HepG2 (cell line): ENCODE data around the gene CCDC30. TPM values are rescaled to one million over a fixed set of nuclear protein-coding genes. Genes with fewer than 3 reads are reported as not detected.

Experiments
- ATAD3A ChIP-seq: sonication (generic); formaldehyde crosslinking; IDR thresholded peaks from 2 replicates; pipeline ENCODE4 v1.4.0; 2020; ENCODE audit warnings: missing genetic modification reagents
- EZH2 ChIP-seq: conservative IDR thresholded peaks from 2 replicates; pipeline ENCODE4 v1.6.1; 2012; ENCODE audit warnings: mild to moderate bottlenecking, low read depth, low read length, moderate library complexity
- IKZF1 ChIP-seq: fragments of 450-650 bp; IDR thresholded peaks from 2 replicates; pipeline ENCODE4 v1.7.1; 2016
- MAZ ChIP-seq, 2 experiments: sonication (generic) in 1 of 2; formaldehyde crosslinking in 1 of 2; IDR thresholded peaks; 2 replicates each; pipeline versions ENCODE4 v1.5.0 to v1.6.1; 2012 to 2020; ENCODE audit warnings: low read depth in 2 of 2, mild to moderate bottlenecking in 2 of 2, borderline replicate concordance in 1 of 2, improper control_type of control experiment in 1 of 2, low read length in 1 of 2, missing genetic modification reagents in 1 of 2, moderate library complexity in 1 of 2
- MIER2 ChIP-seq: IDR thresholded peaks from 2 replicates; pipeline ENCODE4 v1.6.1; 2016; ENCODE audit warnings: missing biosample characterization, missing genetic modification reagents
- NR1H2 ChIP-seq: sonication (generic); formaldehyde crosslinking; IDR thresholded peaks from 2 replicates; pipeline ENCODE4 v1.8.1; 2022; ENCODE audit warnings: low read depth, missing genetic modification reagents, borderline replicate concordance
- PCBP1 ChIP-seq: fragments of 200-400 bp; formaldehyde crosslinking; IDR thresholded peaks from 2 replicates; pipeline ENCODE4 v1.6.1; 2017; ENCODE audit warnings: mild to moderate bottlenecking, low read depth, low read length, borderline replicate concordance
- PITX1 ChIP-seq: sonication (generic); formaldehyde crosslinking; IDR thresholded peaks from 2 replicates; pipeline ENCODE4 v1.5.1; 2020; ENCODE audit warnings: mild to moderate bottlenecking, missing genetic modification reagents
- RCOR2 ChIP-seq: IDR thresholded peaks from 2 replicates; pipeline ENCODE4 v1.6.1; 2016; ENCODE audit warnings: missing biosample characterization, missing genetic modification reagents
- RFXAP ChIP-seq: sonication (generic); formaldehyde crosslinking; IDR thresholded peaks from 2 replicates; pipeline ENCODE4 v1.4.0; 2020; ENCODE audit warnings: missing genetic modification reagents, borderline replicate concordance
- SALL1 ChIP-seq: sonication (generic); formaldehyde crosslinking; IDR thresholded peaks from 2 replicates; pipeline ENCODE4 v1.8.0; 2022; ENCODE audit warnings: mild to moderate bottlenecking, missing genetic modification reagents
- SOX6 ChIP-seq, 2 experiments: fragments of 450-650 bp in 1 of 2; sonication (generic) in 1 of 2; formaldehyde crosslinking in 1 of 2; IDR thresholded peaks; 2 replicates each; pipeline versions ENCODE4 v1.4.0 to v1.6.1; 2017 to 2020; ENCODE audit warnings: antibody characterized with exemption in 1 of 2, mild to moderate bottlenecking in 1 of 2, missing genetic modification reagents in 1 of 2
- SP4 ChIP-seq: sonication (generic); formaldehyde crosslinking; IDR thresholded peaks from 2 replicates; pipeline ENCODE4 v1.8.1; 2023; ENCODE audit warnings: mild to moderate bottlenecking, missing genetic modification reagents
- TOE1 ChIP-seq: sonication (generic); formaldehyde crosslinking; IDR thresholded peaks from 2 replicates; pipeline ENCODE4 v1.4.0; 2020; ENCODE audit warnings: mild to moderate bottlenecking, missing genetic modification reagents
- ZNF232 ChIP-seq: sonication (generic); formaldehyde crosslinking; IDR thresholded peaks from 2 replicates; pipeline ENCODE4 v1.4.0; 2020; ENCODE audit warnings: missing genetic modification reagents, borderline replicate concordance
- ZNF354B ChIP-seq: sonication (generic); formaldehyde crosslinking; IDR thresholded peaks from 2 replicates; pipeline ENCODE4 v1.8.0; 2022; ENCODE audit warnings: mild to moderate bottlenecking, missing genetic modification reagents
- ZNF382 ChIP-seq: sonication (generic); formaldehyde crosslinking; IDR thresholded peaks from 2 replicates; pipeline ENCODE4 v1.5.0; 2020; ENCODE audit warnings: missing genetic modification reagents, mild to moderate bottlenecking, borderline replicate concordance
- ZNF547 ChIP-seq: sonication (generic); formaldehyde crosslinking; IDR thresholded peaks from 2 replicates; pipeline ENCODE4 v1.5.1; 2020; ENCODE audit warnings: mild to moderate bottlenecking, missing genetic modification reagents
- polyA plus RNA-seq, 8 experiments: library from polyadenylated mRNA; depleted of rRNA in 3 of 8; stranded (reverse) in 7 of 8; unstranded in 1 of 8; fragments of >200 nt; fragmentation: Illumina TruSeq in 4 of 8; extraction: Trizol in 4 of 8; gene quantifications; 2 replicates each; pipeline versions ENCODE4 v1.2.1 to v1.2.3, GENCODE V29; 2011 to 2016; ENCODE audit warnings: low read depth in 4 of 8, missing spikeins in 1 of 8, mixed read lengths in 1 of 8; ENCODE audit not compliant: insufficient read depth in 1 of 8
- total RNA-seq, 5 experiments: library from RNA; depleted of rRNA; stranded (reverse); fragments of >200 nt; fragmentation: Illumina TruSeq; extraction: Trizol; gene quantifications; 2 replicates each; pipeline ENCODE4 v1.2.3, GENCODE V29; 2016; ENCODE audit warnings: low read depth in 1 of 5
- TF ChIP-seq, protein P1 (sequence below): sonication (generic); formaldehyde crosslinking; IDR thresholded peaks from 2 replicates; pipeline ENCODE4 v1.8.0; 2022; ENCODE audit warnings: low read depth, missing genetic modification reagents
- TF ChIP-seq, protein P2 (sequence below): sonication (generic); formaldehyde crosslinking; IDR thresholded peaks from 2 replicates; pipeline ENCODE4 v1.4.0; 2020; ENCODE audit warnings: missing genetic modification reagents
- TF ChIP-seq, protein P3 (sequence below): IDR thresholded peaks from 2 replicates; pipeline ENCODE4 v1.6.1; 2012; ENCODE audit warnings: low read length, improper control_type of control experiment
- TF ChIP-seq, protein P4 (sequence below): sonication (generic); formaldehyde crosslinking; IDR thresholded peaks from 2 replicates; pipeline ENCODE4 v1.4.0; 2020; ENCODE audit warnings: missing genetic modification reagents, borderline replicate concordance

CCDC30 gene
- total and polyA plus RNA-seq, 2 of the 13 experiments (the other 11 are each of a cell fraction or from before 2014, with no cell fraction given): 0.25 to 0.77 TPM

DNA sequence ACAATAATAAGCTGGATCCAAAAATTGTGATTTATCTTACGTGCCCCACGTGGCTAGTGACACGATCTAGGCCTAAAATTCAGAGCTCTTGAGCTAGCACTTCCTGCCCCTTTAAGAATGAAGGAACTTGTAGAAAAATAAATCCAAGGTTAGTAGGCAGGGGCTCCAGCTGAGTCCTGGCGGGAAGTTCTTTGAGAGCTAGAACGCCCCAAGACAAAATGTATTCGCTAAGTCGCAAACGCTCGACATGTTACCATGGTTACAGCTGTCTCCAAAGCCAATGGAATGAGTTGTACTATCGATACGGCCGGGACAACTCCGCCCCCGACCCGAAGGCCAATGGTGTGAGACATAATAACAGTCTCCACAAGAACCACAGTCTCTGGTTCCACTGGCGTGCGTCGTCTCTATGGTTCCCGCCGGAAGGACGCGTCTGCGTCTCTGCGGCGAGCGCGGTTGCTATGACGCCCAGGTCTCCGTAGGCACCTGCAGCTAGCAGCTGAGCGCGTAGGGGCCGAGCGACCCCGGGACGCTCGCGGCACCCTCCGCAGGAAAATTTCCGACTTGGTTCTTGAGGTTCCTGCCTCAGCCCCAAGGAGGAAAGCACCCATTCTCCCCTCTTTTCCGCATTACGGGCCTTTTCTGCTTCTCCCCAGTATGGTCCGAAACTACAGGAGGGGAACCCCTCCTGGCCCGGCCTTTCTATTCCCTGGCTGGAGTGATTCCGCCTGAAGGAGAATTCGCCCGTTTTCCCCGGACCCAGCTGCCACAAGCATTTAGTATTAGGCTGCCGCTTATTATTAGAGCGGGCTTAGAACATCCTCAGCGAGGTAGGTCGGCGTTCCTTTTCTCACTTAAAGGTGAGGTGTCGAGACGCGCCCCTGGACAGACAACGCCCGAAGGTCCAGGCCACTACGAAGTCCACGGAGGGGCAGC is at the start of gene CCDC30 (continued):
- TF ChIP-seq, protein P1, sequence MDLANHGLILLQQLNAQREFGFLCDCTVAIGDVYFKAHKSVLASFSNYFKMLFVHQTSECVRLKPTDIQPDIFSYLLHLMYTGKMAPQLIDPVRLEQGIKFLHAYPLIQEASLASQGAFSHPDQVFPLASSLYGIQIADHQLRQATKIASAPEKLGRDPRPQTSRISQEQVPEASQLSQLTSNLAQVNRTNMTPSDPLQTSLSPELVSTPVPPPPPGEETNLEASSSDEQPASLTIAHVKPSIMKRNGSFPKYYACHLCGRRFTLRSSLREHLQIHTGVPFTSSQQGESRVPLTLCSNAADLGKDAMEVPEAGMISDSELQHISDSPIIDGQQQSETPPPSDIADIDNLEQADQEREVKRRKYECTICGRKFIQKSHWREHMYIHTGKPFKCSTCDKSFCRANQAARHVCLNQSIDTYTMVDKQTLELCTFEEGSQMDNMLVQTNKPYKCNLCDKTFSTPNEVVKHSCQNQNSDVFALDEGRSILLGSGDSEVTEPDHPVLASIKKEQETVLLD (CRISPR knock-in tag): no peak
- no peak for TF ChIP-seq SOX6 (IDR thresholded peaks at IDR 0.05)
- TF ChIP-seq SOX6 (CRISPR knock-in tag; IDR thresholded peaks at IDR 0.05): no peak
- no peak for TF ChIP-seq ZNF382
- TF ChIP-seq EZH2: no peak
- TF ChIP-seq NR1H2 (CRISPR knock-in tag): no peak
- TF ChIP-seq, protein P2, sequence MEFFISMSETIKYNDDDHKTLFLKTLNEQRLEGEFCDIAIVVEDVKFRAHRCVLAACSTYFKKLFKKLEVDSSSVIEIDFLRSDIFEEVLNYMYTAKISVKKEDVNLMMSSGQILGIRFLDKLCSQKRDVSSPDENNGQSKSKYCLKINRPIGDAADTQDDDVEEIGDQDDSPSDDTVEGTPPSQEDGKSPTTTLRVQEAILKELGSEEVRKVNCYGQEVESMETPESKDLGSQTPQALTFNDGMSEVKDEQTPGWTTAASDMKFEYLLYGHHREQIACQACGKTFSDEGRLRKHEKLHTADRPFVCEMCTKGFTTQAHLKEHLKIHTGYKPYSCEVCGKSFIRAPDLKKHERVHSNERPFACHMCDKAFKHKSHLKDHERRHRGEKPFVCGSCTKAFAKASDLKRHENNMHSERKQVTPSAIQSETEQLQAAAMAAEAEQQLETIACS (CRISPR knock-in tag): no peak
- TF ChIP-seq ZNF232 (CRISPR knock-in tag): no peak
- TF ChIP-seq PITX1 (CRISPR knock-in tag): peak; percentile 46; the same call in 1 of the 2 replicates
- TF ChIP-seq MAZ (IDR thresholded peaks at IDR 0.05; ENCODE audit: borderline replicate concordance, low read depth, low read length): no peak
- TF ChIP-seq MAZ (CRISPR knock-in tag; IDR thresholded peaks at IDR 0.05; ENCODE audit: low read depth): no peak
- TF ChIP-seq RCOR2 (CRISPR knock-in tag): no peak
- TF ChIP-seq SALL1: peak; percentile 61; the same call in 1 of the 2 replicates
- TF ChIP-seq, protein P3, sequence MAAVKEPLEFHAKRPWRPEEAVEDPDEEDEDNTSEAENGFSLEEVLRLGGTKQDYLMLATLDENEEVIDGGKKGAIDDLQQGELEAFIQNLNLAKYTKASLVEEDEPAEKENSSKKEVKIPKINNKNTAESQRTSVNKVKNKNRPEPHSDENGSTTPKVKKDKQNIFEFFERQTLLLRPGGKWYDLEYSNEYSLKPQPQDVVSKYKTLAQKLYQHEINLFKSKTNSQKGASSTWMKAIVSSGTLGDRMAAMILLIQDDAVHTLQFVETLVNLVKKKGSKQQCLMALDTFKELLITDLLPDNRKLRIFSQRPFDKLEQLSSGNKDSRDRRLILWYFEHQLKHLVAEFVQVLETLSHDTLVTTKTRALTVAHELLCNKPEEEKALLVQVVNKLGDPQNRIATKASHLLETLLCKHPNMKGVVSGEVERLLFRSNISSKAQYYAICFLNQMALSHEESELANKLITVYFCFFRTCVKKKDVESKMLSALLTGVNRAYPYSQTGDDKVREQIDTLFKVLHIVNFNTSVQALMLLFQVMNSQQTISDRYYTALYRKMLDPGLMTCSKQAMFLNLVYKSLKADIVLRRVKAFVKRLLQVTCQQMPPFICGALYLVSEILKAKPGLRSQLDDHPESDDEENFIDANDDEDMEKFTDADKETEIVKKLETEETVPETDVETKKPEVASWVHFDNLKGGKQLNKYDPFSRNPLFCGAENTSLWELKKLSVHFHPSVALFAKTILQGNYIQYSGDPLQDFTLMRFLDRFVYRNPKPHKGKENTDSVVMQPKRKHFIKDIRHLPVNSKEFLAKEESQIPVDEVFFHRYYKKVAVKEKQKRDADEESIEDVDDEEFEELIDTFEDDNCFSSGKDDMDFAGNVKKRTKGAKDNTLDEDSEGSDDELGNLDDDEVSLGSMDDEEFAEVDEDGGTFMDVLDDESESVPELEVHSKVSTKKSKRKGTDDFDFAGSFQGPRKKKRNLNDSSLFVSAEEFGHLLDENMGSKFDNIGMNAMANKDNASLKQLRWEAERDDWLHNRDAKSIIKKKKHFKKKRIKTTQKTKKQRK: no peak
- TF ChIP-seq IKZF1: no peak
- TF ChIP-seq SP4 (CRISPR knock-in tag): peak; percentile 88
- no peak for TF ChIP-seq MIER2 (CRISPR knock-in tag)
- peak; percentile 76 for TF ChIP-seq RFXAP (CRISPR knock-in tag)
- TF ChIP-seq ZNF547 (CRISPR knock-in tag): no peak
- no peak for TF ChIP-seq ATAD3A (CRISPR knock-in tag)
- TF ChIP-seq ZNF354B (CRISPR knock-in tag): no peak
- TF ChIP-seq, protein P4, sequence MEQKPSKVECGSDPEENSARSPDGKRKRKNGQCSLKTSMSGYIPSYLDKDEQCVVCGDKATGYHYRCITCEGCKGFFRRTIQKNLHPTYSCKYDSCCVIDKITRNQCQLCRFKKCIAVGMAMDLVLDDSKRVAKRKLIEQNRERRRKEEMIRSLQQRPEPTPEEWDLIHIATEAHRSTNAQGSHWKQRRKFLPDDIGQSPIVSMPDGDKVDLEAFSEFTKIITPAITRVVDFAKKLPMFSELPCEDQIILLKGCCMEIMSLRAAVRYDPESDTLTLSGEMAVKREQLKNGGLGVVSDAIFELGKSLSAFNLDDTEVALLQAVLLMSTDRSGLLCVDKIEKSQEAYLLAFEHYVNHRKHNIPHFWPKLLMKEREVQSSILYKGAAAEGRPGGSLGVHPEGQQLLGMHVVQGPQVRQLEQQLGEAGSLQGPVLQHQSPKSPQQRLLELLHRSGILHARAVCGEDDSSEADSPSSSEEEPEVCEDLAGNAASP (CRISPR knock-in tag): no peak
- TF ChIP-seq PCBP1: no peak
- no peak for TF ChIP-seq TOE1 (CRISPR knock-in tag)
